ENCODE measurements around the gene CEMIP.

The CEMIP gene

DNA sequence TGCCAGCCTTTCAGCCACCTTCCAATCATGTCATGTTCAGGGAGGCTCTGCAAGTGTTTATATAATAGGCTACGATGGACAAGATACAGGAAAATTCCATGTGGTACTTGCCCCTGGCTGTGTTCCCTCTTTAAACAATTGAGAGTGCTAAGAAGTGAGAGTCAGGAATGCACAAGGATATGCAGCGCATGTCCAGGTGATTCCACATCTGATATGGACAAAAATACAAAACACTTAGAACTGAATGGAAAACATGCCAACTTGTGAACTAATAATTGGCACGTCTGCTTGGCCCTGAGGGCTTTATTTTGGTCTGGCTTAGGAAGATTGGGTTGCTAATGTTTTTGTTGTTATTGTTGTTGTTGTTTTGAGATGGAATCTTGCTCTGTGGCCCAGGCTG is 100.9 kb downstream of the CEMIP start:
- DNase-seq (ENCODE audit: low read depth in 1 of 2, low spot score in 1 of 2): no peak

DNA sequence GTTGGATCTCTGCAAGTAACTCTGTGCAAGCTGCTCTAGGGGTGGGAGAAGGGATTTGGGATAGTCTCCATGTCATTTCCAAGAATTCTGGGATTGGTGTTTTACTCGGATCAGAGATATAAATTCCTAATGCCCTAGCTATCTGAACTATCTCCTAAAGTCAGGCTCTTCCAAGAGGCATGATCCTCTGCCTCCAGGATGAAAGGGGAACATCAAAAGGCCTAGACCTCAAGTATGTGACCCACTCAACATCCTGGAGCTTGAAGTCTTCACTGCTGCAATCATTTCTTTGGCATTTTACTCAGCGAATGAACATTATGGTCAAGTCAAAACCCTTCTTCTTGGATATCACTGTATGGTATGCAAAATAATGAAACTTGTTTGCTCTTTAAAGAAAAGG is 104.5 kb downstream of the CEMIP start:
- no peak for DNase-seq (ENCODE audit: low read depth in 1 of 2, low spot score in 1 of 2)

DNA sequence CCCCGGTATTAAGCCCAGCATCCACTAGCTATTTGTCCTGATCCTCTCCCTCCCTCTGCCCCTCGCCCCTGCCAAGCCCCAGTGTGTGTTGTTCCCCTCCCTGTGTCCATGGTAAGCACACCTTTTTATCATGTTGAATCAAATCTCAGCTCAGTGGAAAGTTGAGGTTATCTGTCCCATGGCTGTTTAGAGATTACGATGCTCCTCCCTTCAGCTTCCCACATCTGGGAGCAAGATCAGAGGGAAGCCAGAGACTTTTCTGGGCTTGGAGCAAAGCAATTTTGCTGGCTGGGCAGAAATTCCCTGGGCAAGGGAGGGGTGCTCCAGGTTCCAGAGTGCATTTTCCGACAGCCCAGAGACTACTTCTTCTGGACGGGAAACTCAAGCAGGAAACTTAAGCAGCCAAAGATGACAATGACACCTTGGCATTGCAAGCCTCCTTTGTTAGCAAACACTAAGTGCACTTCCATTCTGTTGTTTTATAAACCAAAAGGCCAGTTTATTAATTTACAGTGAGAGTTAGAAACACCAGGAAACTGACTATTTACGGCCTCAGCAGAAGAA is 105.9 kb downstream of the CEMIP start:
- no peak for DNase-seq (ENCODE audit: low read depth in 1 of 2, low spot score in 1 of 2)

DNA sequence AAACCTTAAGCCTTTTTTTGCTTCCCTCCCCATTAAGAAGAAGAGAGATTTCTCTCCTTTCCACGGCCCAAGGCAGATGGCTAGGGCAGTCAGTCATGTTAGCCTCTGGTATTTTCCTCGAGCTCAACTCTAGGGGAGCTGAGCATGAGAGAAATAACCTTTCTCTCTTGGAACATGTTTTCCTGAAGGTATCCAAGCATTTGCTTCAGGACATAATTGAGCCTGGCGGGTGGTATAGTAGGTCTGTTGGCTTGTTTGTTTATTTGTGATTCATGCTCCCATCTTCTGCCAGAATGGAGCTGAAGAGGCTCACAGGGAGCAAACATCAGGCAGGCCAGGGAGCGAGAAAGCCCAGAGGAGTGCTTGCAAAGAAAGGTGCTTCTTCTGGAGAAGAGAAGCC is 108.0 kb downstream of the CEMIP start:
- DNase-seq (ENCODE audit: low read depth in 1 of 2, low spot score in 1 of 2): no peak

DNA sequence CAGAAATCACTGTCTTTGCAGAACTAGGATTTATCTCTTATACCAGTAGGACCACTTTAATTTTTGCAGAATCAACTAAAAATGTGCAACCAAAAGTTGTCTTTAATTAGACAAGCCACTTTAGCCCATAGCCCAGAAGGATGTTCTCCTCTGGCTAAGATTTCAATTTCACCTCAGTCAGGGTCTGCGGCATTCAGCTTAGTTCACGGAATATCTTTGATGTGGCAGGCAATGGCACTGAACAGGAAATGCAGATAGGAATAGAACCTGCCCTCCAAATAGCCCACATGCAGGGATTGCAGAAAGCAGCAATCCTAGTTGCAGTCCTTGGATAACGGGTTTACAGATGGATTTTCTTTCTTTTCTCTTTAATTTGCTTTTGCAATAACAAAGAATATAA is 109.7 kb downstream of the CEMIP start:
- DNase-seq (ENCODE audit: low read depth in 1 of 2, low spot score in 1 of 2): no peak

DNA sequence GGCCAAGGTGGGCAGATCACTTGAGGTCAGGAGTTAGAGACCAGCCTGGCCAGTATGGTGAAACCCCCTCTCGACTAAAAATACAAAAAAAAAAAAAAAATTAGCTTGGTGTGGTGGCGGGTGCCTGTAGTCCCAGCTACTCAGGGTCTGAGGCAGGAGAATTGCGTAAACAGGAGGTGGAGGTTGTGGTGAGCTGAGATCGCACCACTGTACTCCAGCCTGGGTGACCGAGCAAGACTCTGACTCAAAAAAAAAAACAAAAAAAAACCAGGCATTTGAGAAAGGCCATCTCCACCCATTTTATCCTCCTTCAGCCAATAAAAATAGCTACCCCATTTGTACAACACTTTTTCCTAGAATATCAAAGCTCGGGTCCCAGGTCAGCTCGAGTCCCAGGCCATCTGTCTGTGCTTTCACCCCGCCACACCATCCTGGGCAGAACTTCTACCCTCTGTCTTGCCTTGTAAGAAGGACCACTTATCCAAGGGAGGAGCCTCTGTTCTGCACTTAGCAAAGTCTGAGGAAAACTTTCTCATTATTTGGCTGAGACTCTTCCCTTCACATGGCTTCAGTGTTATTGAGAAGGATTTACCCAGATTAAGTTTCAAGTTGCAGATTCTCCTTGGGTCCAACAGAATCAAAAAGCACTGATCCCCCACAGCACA is 111.3 kb downstream of the CEMIP start:
- no peak for DNase-seq (ENCODE audit: low read depth in 1 of 2, low spot score in 1 of 2)

DNA sequence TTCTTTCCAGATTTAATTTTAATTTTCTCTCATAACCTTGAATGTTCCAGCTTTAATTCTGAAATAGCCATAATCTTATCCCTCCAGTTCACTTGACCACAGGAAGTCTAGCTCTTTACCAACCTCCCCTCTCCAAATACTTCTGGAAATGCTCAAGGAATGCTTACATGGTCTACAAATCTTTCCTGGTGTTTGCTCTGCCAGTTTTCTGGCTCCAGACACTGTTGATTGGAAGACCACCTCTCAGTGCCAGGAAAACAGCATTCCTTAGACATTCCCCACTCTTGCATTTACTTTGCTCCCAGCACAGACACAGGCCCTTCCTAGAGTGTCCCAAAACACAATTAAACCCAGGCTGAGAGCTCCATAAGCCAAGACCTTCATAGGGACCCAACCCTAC is 111.8 kb downstream of the CEMIP start:
- no peak for DNase-seq (ENCODE audit: low read depth in 1 of 2, low spot score in 1 of 2)

DNA sequence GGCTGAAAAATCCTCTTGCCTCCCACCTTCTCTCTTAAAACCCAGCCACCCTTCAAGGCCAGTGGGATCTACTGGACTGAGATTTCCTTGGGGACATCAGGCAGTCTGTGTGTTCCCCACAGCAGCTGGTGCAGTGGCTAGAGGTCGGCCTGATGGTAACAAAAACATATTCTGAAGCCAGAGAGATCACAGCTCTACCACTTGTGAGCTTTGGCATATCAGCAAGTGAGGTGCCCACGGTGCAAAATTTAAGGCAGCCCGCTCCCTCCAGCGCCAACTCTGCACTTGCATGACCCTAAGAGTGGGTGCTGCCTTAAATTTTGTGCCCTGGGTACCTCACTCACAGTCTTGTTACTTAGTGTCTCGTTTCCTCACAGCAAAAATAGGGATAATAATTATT is 113.2 kb downstream of the CEMIP start:
- no peak for DNase-seq (ENCODE audit: low read depth in 1 of 2, low spot score in 1 of 2)

DNA sequence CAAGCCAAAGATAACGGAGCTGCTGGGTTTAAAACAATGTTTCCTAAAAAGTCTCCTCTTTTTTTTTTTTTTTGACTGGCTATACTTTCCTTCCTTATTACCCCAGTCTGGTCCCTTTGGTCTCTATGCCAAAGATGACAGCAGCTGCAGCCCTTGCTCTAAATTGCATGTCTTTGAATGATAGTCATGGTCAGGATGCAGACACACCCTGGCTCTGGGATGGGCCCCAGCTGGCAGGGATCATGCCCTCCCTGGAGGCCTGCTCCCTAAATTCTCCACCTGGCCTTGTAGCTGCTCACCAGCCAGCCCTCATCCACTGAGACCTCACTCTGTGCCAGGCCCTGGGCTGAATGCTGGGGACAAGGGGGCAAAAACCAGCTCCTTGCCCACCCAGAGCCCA is 114.6 kb downstream of the CEMIP start:
- DNase-seq (ENCODE audit: low read depth in 1 of 2, low spot score in 1 of 2): no peak

DNA sequence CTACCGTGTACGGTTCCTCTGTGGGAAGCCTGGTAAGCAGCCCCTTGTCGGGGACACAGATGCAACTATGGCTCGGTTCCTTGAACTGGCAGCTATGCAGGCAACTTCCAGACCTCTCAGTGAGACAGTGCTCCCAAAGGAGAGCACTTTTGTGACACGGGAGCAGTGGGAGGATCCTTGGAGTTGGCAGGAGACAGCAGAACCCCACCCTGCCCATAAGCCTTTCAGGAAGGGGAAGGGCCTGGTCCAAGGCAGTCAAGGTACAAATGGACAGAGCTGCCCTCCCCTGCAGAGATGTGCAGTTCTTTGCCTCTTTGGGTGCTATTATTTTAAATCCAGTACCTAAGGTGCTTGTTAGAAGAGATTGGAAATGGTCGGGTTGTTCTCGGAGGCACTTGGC is 115.9 kb downstream of the CEMIP start:
- no peak for DNase-seq (ENCODE audit: low read depth in 1 of 2, low spot score in 1 of 2)

DNA sequence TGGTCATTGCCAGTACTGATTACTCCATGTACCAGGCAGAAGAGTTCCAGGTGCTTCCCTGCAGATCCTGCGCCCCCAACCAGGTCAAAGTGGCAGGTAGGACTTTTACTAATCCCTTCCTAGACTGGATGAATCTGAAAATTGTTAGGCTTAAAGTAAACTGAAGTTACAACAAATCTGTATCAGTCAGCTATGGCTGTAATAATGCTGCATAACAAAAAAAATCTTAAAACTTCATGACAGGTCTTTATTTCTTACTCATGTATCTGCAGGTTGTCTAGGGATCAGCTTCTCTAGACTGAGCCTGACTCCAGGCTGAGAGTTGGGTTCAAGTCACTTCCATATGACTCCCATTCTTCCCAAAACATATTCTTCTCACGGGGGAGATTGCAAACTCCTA is 116.8 kb downstream of the CEMIP start:
- DNase-seq (ENCODE audit: low read depth in 1 of 2, low spot score in 1 of 2): no peak

DNA sequence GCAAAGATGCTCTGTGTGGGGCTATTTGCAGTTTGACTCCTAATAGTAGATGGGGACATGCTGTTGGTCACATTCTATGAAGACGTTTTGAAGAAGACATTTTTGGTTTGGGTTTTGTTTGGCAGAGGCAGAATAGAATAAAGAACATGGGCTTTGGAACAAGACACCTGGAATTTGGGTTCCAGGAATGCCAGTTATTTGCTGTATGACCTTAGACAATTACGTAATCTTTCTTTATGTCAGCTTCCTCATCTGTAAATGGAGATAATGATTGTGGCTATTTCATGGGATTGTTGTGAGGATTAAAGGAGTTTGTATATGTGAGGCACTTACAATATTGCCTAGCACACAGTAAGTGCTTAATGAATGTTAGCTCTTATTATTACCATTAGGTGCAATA is 118.9 kb downstream of the CEMIP start:
- DNase-seq (ENCODE audit: low read depth in 1 of 2, low spot score in 1 of 2): no peak

DNA sequence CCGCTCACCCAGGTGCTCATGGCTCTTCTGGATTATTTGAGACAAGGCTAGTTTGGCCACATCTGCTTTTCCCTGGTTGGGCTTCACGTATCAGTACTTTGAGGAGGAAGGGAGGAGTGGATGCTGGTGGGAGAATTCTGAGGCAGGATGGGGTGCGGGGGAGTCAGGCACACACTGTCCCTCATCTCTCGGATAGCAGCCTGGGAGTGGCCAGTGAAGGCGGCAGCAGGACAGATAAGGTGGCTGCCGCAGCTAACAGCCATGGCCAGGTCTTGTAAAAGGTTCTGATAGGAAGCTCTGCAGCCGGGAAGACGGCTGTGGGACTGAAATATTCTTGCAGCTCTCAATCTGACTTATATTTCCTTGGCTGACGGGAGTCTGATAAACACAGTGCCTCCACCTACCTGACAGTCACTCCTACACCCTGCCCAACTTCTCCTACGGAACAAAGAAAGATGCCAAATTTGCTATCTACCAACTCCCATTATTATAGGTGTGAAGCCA is 123.2 kb downstream of the CEMIP start:
- no peak for DNase-seq (ENCODE audit: low read depth in 1 of 2, low spot score in 1 of 2)

DNA sequence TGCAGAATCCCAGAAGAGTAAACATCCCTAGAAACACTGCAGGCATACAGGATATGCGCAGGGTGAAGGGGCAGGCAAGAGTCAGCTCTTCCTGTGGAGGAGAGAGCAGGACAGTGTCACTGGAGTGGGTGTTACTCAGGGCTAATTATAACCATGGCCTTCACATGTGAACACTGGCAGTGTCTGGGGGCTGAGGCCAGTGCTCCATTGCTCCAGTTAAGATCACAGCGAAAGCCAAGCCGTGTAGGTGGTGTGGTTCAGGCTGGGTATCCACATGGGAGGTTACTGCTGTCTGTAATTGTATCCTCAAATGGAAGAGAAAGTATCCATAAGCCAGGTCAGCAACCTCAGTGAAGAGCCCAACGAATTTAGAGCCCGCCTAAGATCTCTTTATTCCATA is 125.8 kb downstream of the CEMIP start:
- no peak for DNase-seq (ENCODE audit: low read depth in 1 of 2, low spot score in 1 of 2)

DNA sequence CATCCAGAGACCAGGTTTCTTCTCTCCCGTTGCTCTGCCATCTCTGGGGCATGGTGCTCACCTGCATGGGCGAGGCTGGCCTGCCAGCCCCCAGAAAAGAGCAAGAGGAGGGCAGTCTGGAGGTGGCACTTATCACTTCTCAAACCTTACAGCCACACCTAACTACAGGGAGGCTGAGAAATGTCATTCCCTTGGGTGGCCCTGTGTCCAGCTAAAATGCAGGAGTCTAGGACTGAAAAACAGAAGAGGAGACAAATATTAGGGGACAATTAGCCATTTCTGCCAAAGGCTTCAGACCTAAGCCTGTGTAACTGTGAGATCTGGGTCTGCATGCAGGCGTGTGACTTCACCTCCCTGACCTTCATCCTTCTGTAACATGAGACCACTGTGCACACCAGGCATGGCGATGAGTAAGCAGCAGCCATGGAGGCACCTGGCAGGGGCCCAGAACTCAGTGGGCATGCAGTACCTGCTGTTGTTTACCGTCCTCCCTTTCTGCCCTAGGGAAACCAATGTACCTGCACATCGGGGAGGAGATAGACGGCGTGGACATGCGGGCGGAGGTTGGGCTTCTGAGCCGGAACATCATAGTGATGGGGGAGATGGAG is 127.1 kb downstream of the CEMIP start:
- DNase-seq (ENCODE audit: low read depth in 1 of 2, low spot score in 1 of 2): no peak

DNA sequence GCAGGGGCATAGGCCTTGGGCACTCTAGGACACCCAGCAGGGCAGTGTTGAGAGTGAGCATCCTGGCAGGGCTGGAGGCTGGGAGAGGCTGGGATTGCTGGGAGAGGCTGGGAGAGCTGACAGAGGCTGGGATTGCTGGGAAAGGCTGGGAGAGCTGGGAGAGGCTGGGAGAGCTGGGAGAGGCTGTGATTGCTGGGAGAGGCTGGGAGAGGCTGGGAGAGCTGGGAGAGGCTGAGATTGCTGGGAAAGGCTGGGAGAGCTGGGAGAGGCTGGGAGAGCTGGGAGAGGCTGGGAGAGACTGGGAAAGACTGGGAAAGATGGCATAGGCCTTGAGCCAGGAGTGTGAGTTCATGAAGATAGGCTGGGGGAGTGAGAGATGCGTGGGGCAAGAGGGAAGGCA is 132.7 kb downstream of the CEMIP start:
- DNase-seq (ENCODE audit: low read depth in 1 of 2, low spot score in 1 of 2): no peak

DNA sequence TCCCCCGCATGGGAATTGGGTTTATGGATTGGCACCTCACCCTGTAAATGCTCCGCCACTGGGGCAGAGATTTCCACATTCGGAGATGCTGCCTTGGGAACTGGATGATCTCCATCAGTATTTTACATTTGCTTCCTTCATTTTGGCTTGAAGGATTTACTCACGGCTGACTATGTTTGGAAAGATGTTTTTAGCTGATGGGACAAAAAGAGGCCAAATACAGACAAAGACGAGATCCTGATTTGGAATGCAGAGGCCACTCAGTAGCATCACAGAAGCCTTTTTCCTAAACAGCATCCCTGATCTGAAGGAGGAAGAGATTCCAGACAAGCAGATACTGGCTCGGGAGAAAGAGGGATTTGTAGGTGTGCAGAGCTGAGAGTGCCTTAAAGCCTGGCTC is 133.5 kb downstream of the CEMIP start:
- DNase-seq (ENCODE audit: low read depth in 1 of 2, low spot score in 1 of 2): no peak

DNA sequence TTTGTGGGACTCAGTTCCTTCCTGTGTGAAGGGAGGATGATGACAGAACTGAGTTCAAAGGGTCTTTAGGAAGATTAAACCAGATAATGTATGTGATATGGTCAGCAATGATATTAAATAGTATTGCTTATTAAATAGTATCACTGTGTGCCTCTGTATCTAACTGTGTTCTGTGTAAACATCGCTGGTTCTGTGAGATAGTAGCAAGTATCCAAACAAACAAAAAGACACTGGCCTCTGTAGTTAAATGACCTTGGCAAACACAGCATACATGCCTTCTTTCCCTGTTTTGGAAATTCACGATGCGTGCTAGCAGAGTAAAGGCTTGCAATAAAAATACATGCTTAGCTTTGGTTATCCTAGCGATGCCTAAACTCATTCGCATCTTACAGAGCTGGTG is 134.4 kb downstream of the CEMIP start:
- DNase-seq (ENCODE audit: low read depth in 1 of 2, low spot score in 1 of 2): no peak

DNA sequence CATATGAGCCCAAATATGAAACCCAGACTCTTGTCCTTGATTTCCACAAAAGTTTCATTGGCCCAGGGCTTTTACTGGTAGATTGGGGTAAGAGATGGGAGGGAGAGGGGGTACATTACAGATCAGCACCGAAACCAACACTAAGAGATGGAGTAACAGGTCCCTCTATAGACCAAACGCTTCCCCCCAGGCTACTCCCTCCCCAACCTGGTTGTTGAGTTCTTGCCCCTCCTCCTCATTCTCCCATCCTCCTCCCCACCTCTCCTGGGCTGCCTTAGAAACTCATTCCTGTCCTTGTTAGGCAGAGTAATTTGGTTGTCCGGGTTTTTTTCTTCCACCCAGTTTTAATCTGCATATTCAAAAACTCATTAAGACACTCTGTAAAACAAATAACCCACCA is 136.3 kb downstream of the CEMIP start:
- no peak for DNase-seq (ENCODE audit: low read depth in 1 of 2, low spot score in 1 of 2)

DNA sequence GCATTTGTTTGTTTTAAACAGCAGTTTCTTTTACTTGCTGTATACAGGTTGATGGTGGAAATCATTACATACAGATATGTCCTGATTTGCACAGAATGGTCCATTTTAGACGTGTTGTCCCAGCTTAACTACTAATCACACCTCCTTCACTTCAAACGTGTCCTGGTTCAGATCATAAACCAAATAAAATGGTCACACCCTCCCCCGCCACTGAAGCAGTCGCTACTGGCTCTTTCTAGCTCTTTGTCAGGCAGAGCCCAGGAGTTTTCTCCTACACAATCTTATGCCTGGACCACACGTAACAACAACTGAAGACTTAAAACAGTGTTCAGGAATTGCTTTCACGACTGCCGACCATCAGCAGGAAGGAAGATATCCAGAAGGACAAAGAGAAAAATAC is 136.9 kb downstream of the CEMIP start:
- DNase-seq (ENCODE audit: low read depth in 1 of 2, low spot score in 1 of 2): no peak

DNA sequence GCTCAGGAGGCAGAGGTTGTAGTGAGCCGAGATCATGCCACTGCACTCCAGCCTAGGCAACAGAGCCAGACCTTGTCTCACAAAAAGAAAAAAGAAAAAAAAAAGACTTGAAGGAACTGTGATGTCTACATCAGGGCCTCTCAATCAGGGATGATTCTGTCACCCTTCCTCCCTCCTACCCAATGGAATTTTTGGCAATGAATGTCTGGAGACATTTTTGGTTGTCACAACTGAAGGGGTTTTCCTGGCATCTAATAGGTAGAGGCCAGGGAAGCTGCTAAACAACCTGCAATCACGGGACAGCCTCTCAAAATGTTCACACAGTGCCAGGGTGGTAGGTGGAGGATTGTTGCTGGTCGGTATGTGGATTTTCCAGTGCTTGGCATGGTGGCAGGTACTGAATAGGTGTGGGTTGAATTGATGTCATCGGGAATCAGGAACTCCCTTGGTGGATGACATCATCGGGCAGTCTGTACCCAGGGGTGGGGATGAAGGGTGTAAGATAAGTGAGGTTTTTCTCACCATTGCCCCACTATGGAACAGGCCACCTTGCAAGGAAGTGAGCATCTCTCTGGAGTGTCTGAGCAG is 139.1 kb downstream of the CEMIP start:
- DNase-seq (ENCODE audit: low read depth in 1 of 2, low spot score in 1 of 2): no peak

DNA sequence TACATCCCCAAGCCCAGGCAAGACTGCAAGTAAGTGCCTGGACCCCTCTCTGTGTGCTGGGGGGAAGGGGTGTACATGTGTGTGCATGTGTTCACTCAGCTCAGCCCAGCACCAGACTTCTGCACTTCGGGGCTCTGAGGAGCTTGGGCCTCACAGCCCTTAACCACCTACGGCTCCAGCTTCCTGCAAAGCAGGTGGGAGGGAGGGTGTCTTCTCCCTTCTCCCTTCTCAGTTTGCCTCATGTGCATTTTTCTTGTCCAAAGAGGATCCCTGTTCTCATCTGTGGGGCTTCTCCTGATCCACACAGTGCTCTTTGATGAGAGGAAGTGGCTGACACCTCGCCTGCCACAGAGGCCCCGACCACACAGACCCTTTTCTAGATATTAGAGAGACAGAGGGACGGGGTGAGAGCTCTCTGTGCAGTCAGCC is 141.1 kb downstream of the CEMIP start:
- DNase-seq (ENCODE audit: low read depth in 1 of 2, low spot score in 1 of 2): no peak
